Placental pericyte (primary cell): Measurements from ENCODE around the gene LDOC1. TPM values are rescaled to one million over a fixed set of nuclear protein-coding genes. Genes with fewer than 3 reads are reported as not detected.

Source experiments
- total RNA-seq: library from RNA; depleted of rRNA; stranded (reverse); fragments of >200 nt; gene quantifications from 2 replicates; pipeline ENCODE4 v1.2.3, GENCODE V29; 2012

The LDOC1 gene
- 4.8 and 6.2 TPM in 2 replicates for total RNA-seq

GRCh38 chrX:141176586-141177451 is at the start of gene LDOC1:
Gene LDOC1, minus strand, starts transcription at chrX:141177129. Its CDS starts 108 bp downstream, at chrX:141177021.

Other genes with a start within 250 kb of the LDOC1 start
- not detected in 2 replicates for gene SPANXB1, start 174.5 kb downstream of the LDOC1 start, total RNA-seq
- gene SPANXC, start 65.4 kb upstream of the LDOC1 start, total RNA-seq = not detected in 2 replicates